GM23338 (cell line): ENCODE measurements around the gene CMSS1. TPM values are rescaled to one million over a fixed set of nuclear protein-coding genes. Genes with fewer than 3 reads are reported as not detected.

Source experiments
- ATAC-seq: fragments of 200-7000 bp; cut with Tn5 transposase; 3 replicates; pipeline ENCODE4 v1.9.1; 2020
- DNase-seq: peaks from one replicate; pipeline ENCODE4 v3.0.0-alpha.2; 2015; ENCODE audit warnings: low spot score
- H2AFZ ChIP-seq: fragments of 200-600 bp; sonication (generic); 2 replicates; pipeline ENCODE4 v1.8.0; 2016; ENCODE audit warnings: antibody characterized with exemption, mild to moderate bottlenecking, moderate library complexity
- H3F3A ChIP-seq: fragments of 200-600 bp; sonication (generic); replicated peaks from 2 replicates; pipeline ENCODE4 v1.8.0; 2017; ENCODE audit warnings: antibody characterized with exemption, mixed run types, low read depth
- H3K27ac ChIP-seq: fragments of 200-600 bp; sonication (generic); 2 replicates; pipeline ENCODE4 v1.6.1; 2016; ENCODE audit warnings: low read depth
- H3K27me3 ChIP-seq: fragments of 200-600 bp; sonication (generic); 2 replicates; pipeline ENCODE4 v1.8.0; 2016; ENCODE audit warnings: mild to moderate bottlenecking, mixed run types, moderate library complexity; ENCODE audit not compliant: insufficient read depth
- H3K36me3 ChIP-seq: fragments of 200-600 bp; sonication (generic); 2 replicates; pipeline ENCODE4 v1.8.0; 2016; ENCODE audit warnings: mild to moderate bottlenecking; ENCODE audit not compliant: insufficient read depth
- H3K4me1 ChIP-seq: fragments of 200-600 bp; sonication (generic); 2 replicates; pipeline ENCODE4 v1.8.0; 2016; ENCODE audit warnings: mild to moderate bottlenecking, moderate library complexity; ENCODE audit not compliant: insufficient read depth
- H3K4me2 ChIP-seq: fragments of 200-600 bp; sonication (generic); 2 replicates; pipeline ENCODE4 v1.7.1; 2017; ENCODE audit warnings: mixed run types
- H3K4me3 ChIP-seq: fragments of 200-600 bp; sonication (generic); 2 replicates; pipeline ENCODE4 v1.6.1; 2016; ENCODE audit warnings: mixed run types
- H3K79me2 ChIP-seq: fragments of 200-600 bp; sonication (generic); replicated peaks from 2 replicates; pipeline ENCODE4 v1.8.0; 2017; ENCODE audit warnings: mild to moderate bottlenecking; ENCODE audit not compliant: insufficient read depth
- H3K9me2 ChIP-seq: fragments of 200-600 bp; sonication (generic); 2 replicates; pipeline ENCODE4 v1.8.0; 2017; ENCODE audit not compliant: insufficient read depth
- H4K20me1 ChIP-seq: fragments of 200-600 bp; sonication (generic); replicated peaks from 2 replicates; pipeline ENCODE4 v1.8.0; 2017; ENCODE audit warnings: mild to moderate bottlenecking; ENCODE audit not compliant: insufficient read depth
- H3K27ac Mint-ChIP-seq: 2 replicates; pipeline ENCODE4 v1.8.0; 2020; ENCODE audit warnings: inconsistent platforms, mild to moderate bottlenecking, moderate library complexity, mixed read lengths
- H3K27me3 Mint-ChIP-seq: 3 replicates; pipeline ENCODE4 v1.8.0; 2022; ENCODE audit warnings: low read depth, mild to moderate bottlenecking, moderate library complexity, mixed read lengths, inconsistent platforms; ENCODE audit not compliant: insufficient read depth, poor library complexity
- H3K36me3 Mint-ChIP-seq: 3 replicates; pipeline ENCODE4 v1.8.0; 2021; ENCODE audit warnings: low read depth, mild to moderate bottlenecking, inconsistent platforms, moderate library complexity, mixed read lengths
- H3K4me1 Mint-ChIP-seq: 3 replicates; pipeline ENCODE4 v1.8.0; 2020; ENCODE audit warnings: mild to moderate bottlenecking, inconsistent platforms, mixed read lengths
- H3K4me3 Mint-ChIP-seq: 3 replicates; pipeline ENCODE4 v1.8.0; 2021; ENCODE audit warnings: moderate library complexity, mild to moderate bottlenecking, inconsistent platforms, mixed read lengths
- H3K9me3 Mint-ChIP-seq: 3 replicates; pipeline ENCODE4 v1.8.0; 2020; ENCODE audit warnings: moderate library complexity, mild to moderate bottlenecking, inconsistent platforms, mixed read lengths
- REST ChIP-seq: IDR thresholded peaks from one replicate; pipeline ENCODE4 v1.6.1; 2018; ENCODE audit warnings: antibody characterized with exemption; ENCODE audit not compliant: unreplicated experiment
- ZNF331 ChIP-seq: fragments of 250-450 bp; sonication (Bioruptor Pico); IDR thresholded peaks from 2 replicates; pipeline ENCODE4 v1.5.0; 2020; ENCODE audit warnings: low read depth, mild to moderate bottlenecking, moderate library complexity
- ZNF462 ChIP-seq: fragments of 250-450 bp; sonication (Bioruptor Pico); IDR thresholded peaks from 2 replicates; pipeline ENCODE4 v1.5.0; 2020; ENCODE audit warnings: mild to moderate bottlenecking, moderate library complexity
- polyA plus RNA-seq: library from polyadenylated mRNA; unstranded; fragments of >200 nt; fragmentation: Nextera tagmentation; extraction: Ambion mirVana; gene quantifications from 2 replicates; pipeline ENCODE4 v1.2.1, GENCODE V29; 2016
- total RNA-seq: library from RNA; depleted of rRNA; stranded (reverse); fragments of >200 nt; shearing (Covaris generic); gene quantifications from 2 replicates; pipeline ENCODE4 v1.2.3, GENCODE V29; 2014

CMSS1 gene
- total and polyA plus RNA-seq, 2 experiments from 2014 or later = 39.4 to 187 TPM

GRCh38 chr3:99982650-99983049 lies 165.0 kb downstream of the CMSS1 start:
- ATAC-seq (no peak), DNase-seq (no peak)
- no peak overlapping the region for H3K27ac ChIP-seq
- H3K36me3 ChIP-seq = no peaks in the 10 kb centered on the region
- H2AFZ ChIP-seq = no peak overlapping the region
- H4K20me1 ChIP-seq = 0 out of 2 replicates have a peak, but pooled peaks cover 4% of the 10 kb centered on the region
- H3K27me3 ChIP-seq = no peaks in the 10 kb centered on the region
- no peaks in the 10 kb centered on the region; the same call in 1 of the 2 replicates for H3K79me2 ChIP-seq
- Mint-ChIP-seq H3K27me3 (no peaks in the 10 kb centered on the region), H3K27ac (no peak overlapping the region), H3K4me3 (no peak overlapping the region), H3K36me3 (no peaks in the 10 kb centered on the region), H3K9me3 (no peaks in the 10 kb centered on the region), H3K4me1 (0 out of 3 replicates have a peak, but pooled peaks cover 2% of the 10 kb centered on the region)
- H3K4me3 ChIP-seq = no peak overlapping the region
- no peaks in the 10 kb centered on the region; the same call in 1 of the 2 replicates for H3K9me2 ChIP-seq
- TF ChIP-seq ZNF462 (CRISPR knock-in tag) (no peak), ZNF331 (CRISPR knock-in tag) (no peak), REST (no peak)
- H3F3A ChIP-seq = no peaks in the 10 kb centered on the region
- H3K4me2 ChIP-seq = no peak overlapping the region
- H3K4me1 ChIP-seq = peaks cover 3% of the 10 kb centered on the region; the same call in 1 of the 2 replicates
